ENCODE measurements around the gene CLDN24. TPM values are rescaled to one million over a fixed set of nuclear protein-coding genes. Genes with fewer than 3 reads are reported as not detected.

The CLDN24 gene
- total RNA-seq, 2 donors from 2014 or later, result not detected

DNA sequence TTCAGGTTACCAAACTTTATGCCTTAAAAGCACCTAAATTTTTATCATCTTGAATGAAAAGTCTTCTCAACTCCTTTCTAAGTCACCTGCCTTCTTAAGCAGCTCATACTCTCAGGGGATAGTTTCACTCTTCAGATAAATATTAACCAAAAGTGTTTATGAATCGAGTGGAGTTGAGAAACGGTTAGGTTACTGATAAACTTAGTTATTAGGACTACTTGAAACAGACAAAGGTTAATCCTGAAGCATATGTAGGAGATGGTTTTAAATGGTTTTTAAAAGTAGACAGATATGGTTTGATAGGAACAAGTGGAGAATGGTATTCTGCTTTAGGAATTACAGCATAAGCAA is 34.9 kb downstream of the CLDN24 start:
- Mint-ChIP-seq H3K27me3 (ENCODE audit: insufficient read depth) (no peaks in the 10 kb centered on the region), H3K9me3 (no peaks in the 10 kb centered on the region), H3K27ac (no peak overlapping the region), H3K4me3 (no peak overlapping the region), H3K36me3 (ENCODE audit: low read depth) (peaks cover 72% of the 10 kb centered on the region), H3K4me1 (no peaks in the 10 kb centered on the region)
- no peak overlapping the region for H3K9ac ChIP-seq (ENCODE audit: extremely low read depth, low read length, poor library complexity, severe bottlenecking)
- H3K27me3 ChIP-seq (ENCODE audit: control insufficient read depth, insufficient read depth, low read length, poor library complexity, severe bottlenecking), result no peaks in the 10 kb centered on the region
- WGBS, 2 experiments (ENCODE audit: insufficient coverage in 1 of 2, insufficient read length in 1 of 2), result 94 to 100% methylated on average over 2 of the region's 2 CpGs
- no peak overlapping the region for H3K4me3 ChIP-seq (ENCODE audit: low read length)
- H3K36me3 ChIP-seq (ENCODE audit: control insufficient read depth, insufficient read depth, low read length), result peaks cover 96% of the 10 kb centered on the region
- H3K9me3 ChIP-seq (ENCODE audit: control insufficient read depth, low read length), result no peaks in the 10 kb centered on the region
- no peak for TF ChIP-seq CTCF (conservative IDR thresholded peaks at IDR 0.05)
- no peaks in the 10 kb centered on the region for H3K4me1 ChIP-seq (ENCODE audit: control insufficient read depth, insufficient read depth, low read length)
- DNase-seq, result no peak
- H3K27ac ChIP-seq (ENCODE audit: low read depth, low read length), result no peak overlapping the region

DNA sequence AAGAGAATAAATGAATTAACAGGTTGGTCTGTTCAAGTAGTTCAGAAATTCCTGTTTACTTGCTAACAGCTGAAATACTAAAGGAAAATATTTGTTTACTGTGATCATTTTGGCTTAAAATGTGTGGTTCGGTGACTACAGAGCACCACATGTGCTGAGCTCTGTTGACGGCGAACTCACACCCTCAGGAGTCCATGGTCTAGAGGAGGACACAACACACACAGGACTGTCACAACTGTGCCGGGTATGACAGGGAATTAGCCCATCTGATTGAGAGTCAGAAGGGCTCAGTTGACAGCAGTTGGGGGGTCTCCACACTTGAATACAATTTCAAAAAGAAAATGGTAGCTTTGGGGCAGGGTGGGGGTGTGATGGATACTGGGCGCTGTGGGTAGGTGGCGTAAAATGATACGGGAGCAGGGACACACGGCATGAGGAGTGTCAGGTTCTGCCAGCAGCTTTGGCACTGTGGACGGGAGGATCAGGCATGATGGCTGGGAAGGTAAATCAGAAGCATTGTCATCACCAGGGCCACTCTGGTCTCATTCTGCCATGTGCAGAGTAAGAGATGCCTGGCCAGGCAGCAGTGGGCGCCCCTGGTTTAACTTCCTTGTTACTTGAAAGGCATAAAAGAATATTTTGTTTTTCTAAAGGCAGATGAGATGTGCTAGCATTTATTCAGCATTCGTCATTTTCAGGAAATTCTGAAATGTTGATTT is 35.5 kb downstream of the CLDN24 start:
- TF ChIP-seq CTCF (conservative IDR thresholded peaks at IDR 0.05), result no peak
- Histone ChIP-seq H3K4me1 (ENCODE audit: control insufficient read depth, insufficient read depth, low read length) (no peaks in the 10 kb centered on the region), H3K9ac (ENCODE audit: extremely low read depth, low read length, poor library complexity, severe bottlenecking) (no peak overlapping the region), H3K36me3 (ENCODE audit: control insufficient read depth, insufficient read depth, low read length) (peaks cover 99% of the 10 kb centered on the region), H3K4me3 (ENCODE audit: low read length) (no peak overlapping the region), H3K9me3 (ENCODE audit: control insufficient read depth, low read length) (no peaks in the 10 kb centered on the region), H3K27me3 (ENCODE audit: control insufficient read depth, insufficient read depth, low read length, poor library complexity, severe bottlenecking) (no peaks in the 10 kb centered on the region), H3K27ac (ENCODE audit: low read depth, low read length) (no peak overlapping the region)
- DNase-seq, result no peak
- no peak overlapping the region for H3K4me3 Mint-ChIP-seq
- WGBS, 2 experiments (ENCODE audit: insufficient coverage in 1 of 2, insufficient read length in 1 of 2), result 94 to 96% methylated on average over 10 to 11 of the region's 11 CpGs
- no peaks in the 10 kb centered on the region for H3K27me3 Mint-ChIP-seq (ENCODE audit: insufficient read depth)
- H3K9me3 Mint-ChIP-seq, result no peaks in the 10 kb centered on the region
- H3K36me3 Mint-ChIP-seq (ENCODE audit: low read depth), result peaks cover 73% of the 10 kb centered on the region
- no peak overlapping the region for H3K27ac Mint-ChIP-seq
- no peaks in the 10 kb centered on the region for H3K4me1 Mint-ChIP-seq

DNA sequence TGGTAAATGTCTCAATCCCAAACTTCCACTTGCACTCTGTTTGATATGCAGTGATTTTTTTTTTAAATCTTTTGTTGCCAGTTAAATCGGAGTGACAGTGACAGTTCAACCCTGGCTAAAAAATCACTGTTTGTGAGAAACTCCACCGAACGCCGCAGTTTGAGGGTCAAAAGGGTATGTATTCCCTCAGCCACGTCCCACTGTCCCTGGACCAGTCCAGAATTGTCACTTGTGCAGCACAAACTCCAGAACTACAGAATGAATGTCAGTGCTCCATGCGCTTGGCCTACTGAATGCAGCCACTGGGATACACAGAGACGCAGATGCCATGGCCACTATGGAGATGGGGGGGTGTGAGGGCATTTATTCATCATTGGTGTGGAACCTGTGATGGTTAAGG is 36.3 kb downstream of the CLDN24 start:
- H3K27me3 ChIP-seq (ENCODE audit: control insufficient read depth, insufficient read depth, low read length, poor library complexity, severe bottlenecking), result no peaks in the 10 kb centered on the region
- Mint-ChIP-seq H3K4me1 (no peaks in the 10 kb centered on the region), H3K9me3 (no peaks in the 10 kb centered on the region), H3K27ac (no peak overlapping the region), H3K36me3 (ENCODE audit: low read depth) (peaks cover 68% of the 10 kb centered on the region), H3K4me3 (no peak overlapping the region), H3K27me3 (ENCODE audit: insufficient read depth) (no peaks in the 10 kb centered on the region)
- H3K9ac ChIP-seq (ENCODE audit: extremely low read depth, low read length, poor library complexity, severe bottlenecking), result no peak overlapping the region
- H3K4me3 ChIP-seq (ENCODE audit: low read length), result no peak overlapping the region
- H3K36me3 ChIP-seq (ENCODE audit: control insufficient read depth, insufficient read depth, low read length), result peaks cover 99% of the 10 kb centered on the region
- no peaks in the 10 kb centered on the region for H3K9me3 ChIP-seq (ENCODE audit: control insufficient read depth, low read length)
- 96 to 97% methylated on average over 7 of the region's 7 CpGs for WGBS, 2 experiments (ENCODE audit: insufficient coverage in 1 of 2, insufficient read length in 1 of 2)
- no peak for TF ChIP-seq CTCF (conservative IDR thresholded peaks at IDR 0.05)
- H3K27ac ChIP-seq (ENCODE audit: low read depth, low read length), result no peak overlapping the region
- no peaks in the 10 kb centered on the region for H3K4me1 ChIP-seq (ENCODE audit: control insufficient read depth, insufficient read depth, low read length)
- no peak for DNase-seq
